HEK293 (cell line): ENCODE data around the gene ATF6B.

Experiments
- CTCF ChIA-PET: fragments of 350-600 bp; formaldehyde crosslinking; extraction: SDS; loops from one replicate; lab custom pipeline; 2021; ENCODE audit warnings: antibody characterized with exemption; lab: Yijun Ruan, JAX
- POLR2A ChIA-PET: fragments of 300-600 bp; formaldehyde crosslinking; extraction: SDS; loops from one replicate; lab custom pipeline; 2020; ENCODE audit warnings: antibody characterized with exemption, inconsistent platforms; lab: Yijun Ruan, JAX
- H3K27ac ChIP-seq: fragments of 200-500 bp; sonication (Bioruptor generic); 2 replicates; pipeline ENCODE4 v1.5.1; 2014; ENCODE audit warnings: low read depth, low read length, control low read depth, inconsistent platforms; ENCODE audit errors: extremely low read depth
- H3K36me3 ChIP-seq, 2 experiments: fragments of 200-500 bp in 1 of 2; sonication (Bioruptor generic) in 1 of 2; 1 replicate in 1 of 2; 2 replicates in 1 of 2; pipeline ENCODE4 v1.5.1; 2014 to 2017; ENCODE audit warnings: inconsistent platforms in 2 of 2, low read length in 2 of 2; ENCODE audit not compliant: control insufficient read depth in 2 of 2, insufficient read depth in 1 of 2
- H3K4me1 ChIP-seq: fragments of 200-500 bp; sonication (Bioruptor generic); 2 replicates; pipeline ENCODE4 v1.5.1; 2014; ENCODE audit warnings: mild to moderate bottlenecking, low read length, inconsistent platforms; ENCODE audit not compliant: control insufficient read depth, insufficient read depth
- H3K4me3 ChIP-seq: 2 replicates; pipeline ENCODE4 v1.5.1; 2011; ENCODE audit warnings: low read depth, mild to moderate bottlenecking, control low read depth, low read length, moderate library complexity
- H3K9me3 ChIP-seq: fragments of 200-500 bp; sonication (Bioruptor generic); 2 replicates; pipeline ENCODE4 v1.5.1; 2014; ENCODE audit warnings: low read depth, low read length, inconsistent platforms; ENCODE audit not compliant: control insufficient read depth, insufficient read depth
- BCL11A ChIP-seq: fragments of 450-650 bp; formaldehyde crosslinking; IDR thresholded peaks from 2 replicates; pipeline ENCODE4 v1.5.1; 2016; ENCODE audit warnings: low read depth, missing biosample characterization, missing genetic modification characterization
- KLF17 ChIP-seq: fragments of 450-650 bp; formaldehyde crosslinking; IDR thresholded peaks from 2 replicates; pipeline ENCODE4 v1.5.1; 2016; ENCODE audit warnings: missing biosample characterization, missing genetic modification characterization
- TRIM28 ChIP-seq: IDR thresholded peaks from 2 replicates; pipeline ENCODE4 v1.6.1; 2011; ENCODE audit warnings: low read length, control low read depth, borderline replicate concordance
- ZBTB1 ChIP-seq: fragments of 450-650 bp; formaldehyde crosslinking; IDR thresholded peaks from 2 replicates; pipeline ENCODE4 v1.5.1; 2016; ENCODE audit warnings: missing biosample characterization, missing genetic modification characterization
- ZBTB11 ChIP-seq: fragments of 450-650 bp; formaldehyde crosslinking; conservative IDR thresholded peaks from 2 replicates; pipeline ENCODE4 v1.5.1; 2016; ENCODE audit warnings: low read depth, missing biosample characterization, missing genetic modification characterization
- ZBTB17 ChIP-seq: fragments of 450-650 bp; formaldehyde crosslinking; IDR thresholded peaks from 2 replicates; pipeline ENCODE4 v1.5.1; 2016; ENCODE audit warnings: missing biosample characterization, missing genetic modification characterization
- ZBTB20 ChIP-seq: fragments of 450-650 bp; formaldehyde crosslinking; IDR thresholded peaks from 2 replicates; pipeline ENCODE4 v1.5.1; 2016; ENCODE audit warnings: missing biosample characterization, missing genetic modification characterization
- ZFP69B ChIP-seq: fragments of 450-650 bp; formaldehyde crosslinking; IDR thresholded peaks from 2 replicates; pipeline ENCODE4 v1.5.1; 2016; ENCODE audit warnings: missing biosample characterization, missing genetic modification characterization
- ZNF10 ChIP-seq: fragments of 450-650 bp; formaldehyde crosslinking; IDR thresholded peaks from 2 replicates; pipeline ENCODE4 v1.5.1; 2017; ENCODE audit warnings: missing biosample characterization, missing genetic modification characterization
- ZNF169 ChIP-seq: fragments of 450-650 bp; formaldehyde crosslinking; IDR thresholded peaks from 2 replicates; pipeline ENCODE4 v1.5.1; 2016; ENCODE audit warnings: missing biosample characterization, missing genetic modification characterization
- ZNF2 ChIP-seq: fragments of 450-650 bp; formaldehyde crosslinking; IDR thresholded peaks from 2 replicates; pipeline ENCODE4 v1.5.1; 2016; ENCODE audit warnings: missing biosample characterization, missing genetic modification characterization
- ZNF37A ChIP-seq: fragments of 450-650 bp; IDR thresholded peaks from 2 replicates; pipeline ENCODE4 v1.5.1; 2018; ENCODE audit warnings: missing biosample characterization, missing genetic modification characterization
- ZNF544 ChIP-seq: fragments of 450-650 bp; formaldehyde crosslinking; IDR thresholded peaks from 2 replicates; pipeline ENCODE4 v1.5.0; 2017; ENCODE audit warnings: missing biosample characterization, missing genetic modification characterization
- ZNF548 ChIP-seq: fragments of 450-650 bp; formaldehyde crosslinking; IDR thresholded peaks from 2 replicates; pipeline ENCODE4 v1.5.1; 2016; ENCODE audit warnings: missing biosample characterization, missing genetic modification characterization
- ZNF677 ChIP-seq: fragments of 450-650 bp; IDR thresholded peaks from 2 replicates; pipeline ENCODE4 v1.5.0; 2018; ENCODE audit warnings: missing biosample characterization, mild to moderate bottlenecking, missing genetic modification characterization, moderate library complexity
- ZSCAN16 ChIP-seq: fragments of 450-650 bp; formaldehyde crosslinking; IDR thresholded peaks from 2 replicates; pipeline ENCODE4 v1.5.1; 2016; ENCODE audit warnings: missing biosample characterization, missing genetic modification characterization
- TF ChIP-seq, protein P1 (sequence below): fragments of 450-650 bp; formaldehyde crosslinking; IDR thresholded peaks from 2 replicates; pipeline ENCODE4 v1.5.1; 2016; ENCODE audit warnings: missing biosample characterization, missing genetic modification characterization
- TF ChIP-seq, protein P2 (sequence below): fragments of 450-650 bp; formaldehyde crosslinking; IDR thresholded peaks from 2 replicates; pipeline ENCODE4 v1.5.1; 2016; ENCODE audit warnings: missing biosample characterization, missing genetic modification characterization, borderline replicate concordance
- TF ChIP-seq, protein P3 (sequence below): fragments of 450-650 bp; formaldehyde crosslinking; IDR thresholded peaks from 2 replicates; pipeline ENCODE4 v1.5.1; 2017; ENCODE audit warnings: missing biosample characterization, missing genetic modification characterization

The ATF6B gene

DNA sequence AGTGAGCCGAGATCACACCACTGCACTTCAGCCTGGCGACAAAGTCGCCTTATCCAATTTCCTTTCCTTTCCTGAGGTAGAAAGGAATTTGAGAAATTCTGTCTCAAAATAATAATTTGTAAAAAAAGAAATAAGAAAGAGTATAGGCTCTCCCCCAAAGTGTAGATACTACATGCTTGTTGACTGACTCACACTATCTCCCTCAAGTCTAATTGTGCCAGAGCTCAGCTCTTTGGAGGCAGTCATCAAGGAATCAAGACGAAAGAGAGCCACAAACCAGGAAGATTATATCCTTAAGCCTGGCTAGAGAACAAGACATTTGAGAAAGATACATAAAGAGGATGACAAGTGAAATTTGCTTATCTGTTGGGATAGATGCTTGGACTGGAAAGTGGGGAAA, 5.7 kb upstream of the ATF6B start:
- H3K36me3 ChIP-seq = no peaks in the 10 kb centered on the region
- H3K27ac ChIP-seq = no peak overlapping the region
- POLR2A ChIA-PET = no interaction called here
- TF ChIP-seq ZSCAN16 (tag by site-specific recombination) (no peak), ZNF544 (no peak), ZNF10 (tag by site-specific recombination) (no peak), TRIM28 (no peak), KLF17 (tag by site-specific recombination) (no peak), ZNF548 (tag by site-specific recombination) (no peak), ZBTB11 (tag by site-specific recombination) (no peak), ZBTB17 (tag by site-specific recombination) (no peak), ZNF2 (tag by site-specific recombination) (no peak), ZBTB1 (tag by site-specific recombination) (no peak), BCL11A (no peak), ZNF169 (no peak), ZBTB20 (tag by site-specific recombination) (no peak), ZNF37A (no peak), ZFP69B (tag by site-specific recombination) (no peak), ZNF677 (tag by site-specific recombination) (no peak)
- TF ChIP-seq, protein P1, sequence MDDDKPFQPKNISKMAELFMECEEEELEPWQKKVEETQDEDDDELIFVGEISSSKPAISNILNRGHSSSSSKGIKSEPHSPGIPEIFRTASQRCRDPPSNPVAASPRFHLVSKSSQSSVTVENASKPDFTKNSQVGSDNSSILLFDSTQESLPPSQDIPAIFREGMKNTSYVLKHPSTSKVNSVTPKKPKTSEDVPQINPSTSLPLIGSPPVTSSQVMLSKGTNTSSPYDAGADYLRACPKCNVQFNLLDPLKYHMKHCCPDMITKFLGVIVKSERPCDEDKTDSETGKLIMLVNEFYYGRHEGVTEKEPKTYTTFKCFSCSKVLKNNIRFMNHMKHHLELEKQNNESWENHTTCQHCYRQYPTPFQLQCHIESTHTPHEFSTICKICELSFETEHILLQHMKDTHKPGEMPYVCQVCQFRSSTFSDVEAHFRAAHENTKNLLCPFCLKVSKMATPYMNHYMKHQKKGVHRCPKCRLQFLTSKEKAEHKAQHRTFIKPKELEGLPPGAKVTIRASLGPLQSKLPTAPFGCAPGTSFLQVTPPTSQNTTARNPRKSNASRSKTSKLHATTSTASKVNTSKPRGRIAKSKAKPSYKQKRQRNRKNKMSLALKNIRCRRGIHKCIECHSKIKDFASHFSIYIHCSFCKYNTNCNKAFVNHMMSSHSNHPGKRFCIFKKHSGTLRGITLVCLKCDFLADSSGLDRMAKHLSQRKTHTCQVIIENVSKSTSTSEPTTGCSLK = no peak
- TF ChIP-seq, protein P2, sequence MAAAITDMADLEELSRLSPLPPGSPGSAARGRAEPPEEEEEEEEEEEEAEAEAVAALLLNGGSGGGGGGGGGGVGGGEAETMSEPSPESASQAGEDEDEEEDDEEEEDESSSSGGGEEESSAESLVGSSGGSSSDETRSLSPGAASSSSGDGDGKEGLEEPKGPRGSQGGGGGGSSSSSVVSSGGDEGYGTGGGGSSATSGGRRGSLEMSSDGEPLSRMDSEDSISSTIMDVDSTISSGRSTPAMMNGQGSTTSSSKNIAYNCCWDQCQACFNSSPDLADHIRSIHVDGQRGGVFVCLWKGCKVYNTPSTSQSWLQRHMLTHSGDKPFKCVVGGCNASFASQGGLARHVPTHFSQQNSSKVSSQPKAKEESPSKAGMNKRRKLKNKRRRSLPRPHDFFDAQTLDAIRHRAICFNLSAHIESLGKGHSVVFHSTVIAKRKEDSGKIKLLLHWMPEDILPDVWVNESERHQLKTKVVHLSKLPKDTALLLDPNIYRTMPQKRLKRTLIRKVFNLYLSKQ (tag by site-specific recombination) = no peak
- TF ChIP-seq, all 188 proteins: peak for 0
- Histone ChIP-seq H3K9me3 (no peaks in the 10 kb centered on the region), H3K4me1 (peaks cover 8% of the 10 kb centered on the region), H3K4me3 (no peak overlapping the region)
- CTCF ChIA-PET = no interaction called here

DNA sequence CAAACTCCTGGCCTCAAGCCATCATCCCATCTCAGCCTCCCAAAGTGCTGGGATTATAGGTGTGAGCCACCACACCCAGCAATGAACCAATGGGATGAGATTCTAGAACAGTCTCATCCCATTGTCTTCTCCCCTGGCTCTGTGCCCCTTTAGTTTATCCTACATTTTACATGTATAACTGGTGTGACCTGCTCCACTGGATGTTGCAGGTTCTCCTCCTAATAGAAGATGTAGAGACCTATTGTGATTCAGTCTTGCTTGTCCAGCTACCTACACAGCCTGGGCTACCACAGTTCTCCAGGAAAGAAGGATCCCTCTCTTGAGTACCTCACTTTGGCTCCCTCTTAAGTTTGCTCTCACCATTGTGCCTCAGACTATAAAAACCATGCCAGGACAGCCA, 4.1 kb upstream of the ATF6B start:
- CTCF ChIA-PET = interaction anchor here (5.6 kb wide), 1 partner anchor 14 kb away, joined by 65 read pairs; no protein-coding TSS in a partner anchor
- peaks cover 13% of the 10 kb centered on the region for H3K4me1 ChIP-seq

More for the DNA sequence above, 4.1 kb upstream of the ATF6B start:
- H3K9me3 ChIP-seq = no peaks in the 10 kb centered on the region
- H3K27ac ChIP-seq = no peak overlapping the region
- H3K4me3 ChIP-seq = no peak overlapping the region
- TF ChIP-seq, protein P3, sequence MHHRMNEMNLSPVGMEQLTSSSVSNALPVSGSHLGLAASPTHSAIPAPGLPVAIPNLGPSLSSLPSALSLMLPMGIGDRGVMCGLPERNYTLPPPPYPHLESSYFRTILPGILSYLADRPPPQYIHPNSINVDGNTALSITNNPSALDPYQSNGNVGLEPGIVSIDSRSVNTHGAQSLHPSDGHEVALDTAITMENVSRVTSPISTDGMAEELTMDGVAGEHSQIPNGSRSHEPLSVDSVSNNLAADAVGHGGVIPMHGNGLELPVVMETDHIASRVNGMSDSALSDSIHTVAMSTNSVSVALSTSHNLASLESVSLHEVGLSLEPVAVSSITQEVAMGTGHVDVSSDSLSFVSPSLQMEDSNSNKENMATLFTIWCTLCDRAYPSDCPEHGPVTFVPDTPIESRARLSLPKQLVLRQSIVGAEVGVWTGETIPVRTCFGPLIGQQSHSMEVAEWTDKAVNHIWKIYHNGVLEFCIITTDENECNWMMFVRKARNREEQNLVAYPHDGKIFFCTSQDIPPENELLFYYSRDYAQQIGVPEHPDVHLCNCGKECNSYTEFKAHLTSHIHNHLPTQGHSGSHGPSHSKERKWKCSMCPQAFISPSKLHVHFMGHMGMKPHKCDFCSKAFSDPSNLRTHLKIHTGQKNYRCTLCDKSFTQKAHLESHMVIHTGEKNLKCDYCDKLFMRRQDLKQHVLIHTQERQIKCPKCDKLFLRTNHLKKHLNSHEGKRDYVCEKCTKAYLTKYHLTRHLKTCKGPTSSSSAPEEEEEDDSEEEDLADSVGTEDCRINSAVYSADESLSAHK (tag by site-specific recombination) = no peak
- TF ChIP-seq, all 188 proteins: peak for 0
- H3K36me3 ChIP-seq = no peaks in the 10 kb centered on the region
- POLR2A ChIA-PET = interaction anchor here (2.8 kb wide), 1 partner anchor 14 kb away, joined by 26 read pairs; no protein-coding TSS in a partner anchor
